GM21390 (cell line): ENCODE measurements around the gene LZTFL1.

ENCODE experiments used
- ATAC-seq: cut with Tn5 transposase; IDR thresholded peaks from one replicate; pipeline ENCODE4 v1.9.1; 2021; ENCODE audit not compliant: unreplicated experiment

LZTFL1 gene

DNA sequence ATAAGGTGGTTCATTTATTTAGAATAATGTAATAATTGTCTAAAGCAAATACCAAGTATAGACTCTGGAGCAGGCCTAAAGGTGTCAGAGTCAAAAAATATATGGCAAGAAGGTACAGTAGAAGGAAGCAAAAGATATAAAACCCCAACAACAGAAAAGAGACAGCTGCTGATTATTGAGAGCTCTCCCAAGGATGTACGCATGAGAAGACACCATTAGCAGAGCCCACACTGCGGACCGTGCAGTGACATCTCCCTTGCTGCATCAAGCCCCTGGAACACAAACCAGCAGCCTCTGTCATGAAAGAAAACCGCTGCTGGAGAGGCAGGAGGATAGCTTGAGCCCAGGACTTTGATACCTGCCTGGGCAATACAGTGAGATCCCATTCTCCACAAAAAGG lies 27.6 kb downstream of the LZTFL1 start:
- ATAC-seq: no peak

DNA sequence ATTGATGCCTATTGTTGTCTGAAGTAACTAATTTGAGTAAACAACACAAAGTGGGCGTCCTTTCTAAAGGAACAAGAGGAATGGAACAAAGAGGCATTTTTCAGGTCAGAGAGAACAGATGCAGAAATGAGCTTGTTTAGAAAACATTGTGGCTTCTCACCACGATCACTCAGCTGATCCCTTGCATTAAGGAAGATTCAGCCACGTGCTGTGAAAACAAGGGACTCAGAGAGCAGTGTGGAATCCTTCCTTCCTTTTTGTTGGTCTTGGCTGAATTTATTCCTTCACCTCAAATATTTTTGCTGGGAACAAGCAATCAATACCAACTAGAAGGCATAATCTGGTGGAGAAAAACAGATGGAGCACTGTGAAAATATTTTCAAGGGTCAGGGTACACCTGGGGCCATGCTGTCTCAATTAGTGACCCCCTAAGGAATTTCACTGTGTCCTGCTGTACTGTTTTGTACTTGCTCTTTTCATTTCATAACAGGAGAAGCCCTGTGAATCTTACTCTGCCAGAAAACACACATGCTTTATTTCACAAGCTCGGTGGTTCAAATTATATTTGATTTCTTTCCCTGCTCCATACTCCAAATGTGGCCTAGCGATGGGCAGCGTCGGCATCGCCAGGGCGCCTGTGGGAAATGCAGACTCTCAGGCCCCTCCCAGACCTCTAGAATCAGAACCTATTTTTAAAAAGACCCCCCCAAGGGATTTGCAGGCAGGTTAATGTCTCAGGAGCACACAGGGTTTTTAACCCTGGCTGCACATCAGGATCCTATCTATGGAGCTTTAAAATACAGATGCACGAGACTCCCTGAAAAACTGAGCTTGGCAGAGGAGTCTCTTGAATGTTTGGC lies 34.0 kb downstream of the LZTFL1 start:
- no peak for ATAC-seq

DNA sequence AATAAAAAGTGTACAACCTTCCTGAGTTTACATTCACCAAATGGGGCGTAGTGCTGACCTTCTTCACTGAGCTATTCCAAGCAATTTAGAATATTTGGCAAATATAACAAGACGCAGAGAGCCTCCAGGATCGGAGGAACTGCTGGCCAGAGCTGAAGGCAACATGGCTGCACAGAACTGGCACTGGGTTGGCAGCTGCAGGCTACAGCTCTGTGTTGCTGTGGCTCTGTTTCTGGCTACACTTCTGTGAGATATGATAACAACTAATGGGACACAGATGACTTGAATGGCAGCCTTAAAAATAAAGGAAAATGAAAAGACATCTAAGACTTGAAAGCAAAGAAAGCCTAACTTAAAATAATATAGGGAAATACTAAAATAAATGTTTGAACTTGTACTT lies 34.8 kb downstream of the LZTFL1 start:
- no peak for ATAC-seq

DNA sequence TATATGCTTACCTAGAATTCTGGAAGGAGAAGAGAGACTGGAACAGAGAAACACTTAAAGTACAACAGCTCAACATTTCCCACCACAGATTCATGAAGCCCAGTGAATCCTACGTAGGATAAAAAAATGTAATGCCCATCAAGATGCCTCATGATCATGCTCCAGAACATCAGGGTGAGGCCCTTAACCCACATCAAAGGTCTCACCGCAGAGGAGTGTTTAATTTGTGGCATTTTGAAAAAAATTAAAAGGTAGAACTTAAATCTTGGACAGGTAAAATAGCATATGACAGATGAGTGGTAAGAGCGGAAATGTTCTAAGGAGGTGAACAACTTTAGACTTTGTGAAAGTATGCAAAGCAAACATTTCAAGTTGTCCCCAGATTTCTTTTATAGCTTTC lies 35.8 kb downstream of the LZTFL1 start:
- no peak for ATAC-seq

DNA sequence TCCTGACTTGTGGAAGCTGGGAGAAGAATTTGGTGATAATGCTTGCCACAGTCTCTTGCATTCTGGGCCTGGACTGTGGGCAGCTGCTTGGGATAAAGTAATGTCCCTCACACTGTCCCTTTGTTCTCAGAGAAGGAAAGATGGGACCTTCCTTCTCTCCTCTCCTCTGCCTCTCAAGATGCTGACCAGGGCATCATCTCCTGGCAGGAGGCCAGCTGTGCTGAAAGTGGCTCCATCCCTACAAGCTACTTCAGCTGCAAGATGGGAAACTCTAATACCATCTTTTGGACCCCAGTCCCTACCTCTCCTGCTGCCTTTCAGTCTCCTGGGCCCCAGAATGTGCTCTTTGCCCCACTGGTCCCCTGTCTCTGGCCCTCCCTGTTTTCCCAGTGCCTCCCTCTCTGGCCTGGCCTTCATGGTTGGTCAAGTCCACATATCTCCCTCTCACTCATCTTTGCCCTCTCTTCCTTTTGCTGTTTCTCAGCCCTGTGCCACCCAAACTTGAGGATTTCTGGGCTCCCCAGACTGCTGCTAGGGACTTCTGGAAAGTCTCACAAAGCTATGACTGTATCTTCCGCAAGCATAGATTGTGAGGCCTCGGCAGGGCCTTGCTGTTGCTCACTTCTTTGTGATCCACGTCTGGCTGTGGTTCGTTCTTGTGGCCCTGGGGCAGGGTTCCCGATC lies 38.5 kb downstream of the LZTFL1 start:
- no peak for ATAC-seq

DNA sequence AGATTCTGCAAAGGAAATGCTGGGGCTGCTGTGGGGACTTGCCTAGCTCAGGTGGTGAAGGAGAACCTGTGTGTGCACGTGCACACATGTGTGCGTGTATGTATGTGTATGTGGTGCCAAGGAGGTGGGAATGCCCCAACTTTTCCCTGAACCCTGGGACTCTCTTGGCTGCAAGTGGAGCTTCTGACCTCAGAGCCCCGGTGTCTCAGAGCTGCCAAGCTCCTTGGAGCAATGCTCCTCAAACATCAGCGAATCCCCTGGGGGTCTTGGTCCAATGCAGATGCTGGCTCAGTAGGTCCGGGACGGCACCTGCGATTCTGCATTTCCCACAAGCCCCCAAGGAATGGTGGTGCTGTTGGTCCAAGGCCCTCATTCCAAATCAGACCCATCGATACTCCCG lies 39.8 kb downstream of the LZTFL1 start:
- no peak for ATAC-seq

DNA sequence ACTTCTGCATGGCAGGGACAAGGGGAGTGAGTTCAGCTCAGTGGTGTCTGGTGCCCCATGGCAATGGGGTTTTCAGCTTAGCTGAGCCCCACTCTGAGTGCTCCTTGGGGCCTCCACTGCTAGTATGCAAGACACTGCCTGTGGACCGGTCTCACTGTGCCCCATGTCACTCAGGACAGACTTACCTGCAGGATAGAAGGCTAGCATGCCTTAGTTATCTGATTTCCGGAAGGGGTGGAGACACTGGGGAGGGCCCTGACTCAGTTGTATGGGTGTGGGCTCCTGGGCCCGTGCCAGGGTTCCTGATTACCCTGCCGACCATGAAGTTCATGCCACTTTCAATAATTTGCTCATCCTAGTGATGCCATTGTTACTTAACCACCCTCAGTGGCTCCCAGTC lies 41.3 kb downstream of the LZTFL1 start:
- ATAC-seq: no peak

DNA sequence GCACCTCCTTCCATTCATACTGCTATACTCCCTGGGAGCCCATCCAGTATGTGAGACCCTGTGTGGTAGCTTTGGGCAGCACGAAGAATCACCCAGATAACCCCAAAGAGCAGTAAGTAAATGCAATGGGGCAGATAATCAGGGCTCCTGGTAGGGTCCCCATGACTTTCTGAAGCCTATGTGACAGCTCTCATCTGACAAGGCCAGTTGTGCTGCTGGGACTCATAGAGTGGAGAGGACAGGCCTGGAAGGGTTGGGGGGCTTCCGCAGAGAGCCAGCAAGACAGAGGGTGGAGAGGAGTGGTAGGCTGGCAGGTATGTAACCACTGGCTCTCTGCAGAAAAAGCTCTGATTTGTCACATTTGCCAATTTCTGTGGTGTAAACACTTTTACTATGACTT lies 42.3 kb downstream of the LZTFL1 start:
- ATAC-seq: no peak

DNA sequence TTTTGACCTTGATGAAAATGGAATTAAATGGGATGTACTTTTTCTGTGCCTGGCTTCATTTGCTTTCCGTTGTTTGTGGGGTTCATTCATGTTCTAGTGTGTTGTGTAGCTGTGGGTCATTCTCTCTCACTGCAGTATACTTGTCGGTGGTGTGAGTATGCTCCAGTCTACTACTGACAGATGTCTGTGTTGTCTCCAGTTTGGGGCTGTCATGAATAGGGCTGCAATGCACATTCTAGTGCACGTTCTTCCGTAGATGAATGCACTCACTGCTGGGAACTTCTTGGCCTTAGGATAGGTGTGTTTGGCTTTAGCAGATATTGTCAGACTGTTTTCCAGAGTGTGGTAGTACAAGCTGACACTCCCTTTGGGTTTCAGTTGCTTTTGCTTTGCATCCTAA lies 43.9 kb downstream of the LZTFL1 start:
- ATAC-seq: no peak

DNA sequence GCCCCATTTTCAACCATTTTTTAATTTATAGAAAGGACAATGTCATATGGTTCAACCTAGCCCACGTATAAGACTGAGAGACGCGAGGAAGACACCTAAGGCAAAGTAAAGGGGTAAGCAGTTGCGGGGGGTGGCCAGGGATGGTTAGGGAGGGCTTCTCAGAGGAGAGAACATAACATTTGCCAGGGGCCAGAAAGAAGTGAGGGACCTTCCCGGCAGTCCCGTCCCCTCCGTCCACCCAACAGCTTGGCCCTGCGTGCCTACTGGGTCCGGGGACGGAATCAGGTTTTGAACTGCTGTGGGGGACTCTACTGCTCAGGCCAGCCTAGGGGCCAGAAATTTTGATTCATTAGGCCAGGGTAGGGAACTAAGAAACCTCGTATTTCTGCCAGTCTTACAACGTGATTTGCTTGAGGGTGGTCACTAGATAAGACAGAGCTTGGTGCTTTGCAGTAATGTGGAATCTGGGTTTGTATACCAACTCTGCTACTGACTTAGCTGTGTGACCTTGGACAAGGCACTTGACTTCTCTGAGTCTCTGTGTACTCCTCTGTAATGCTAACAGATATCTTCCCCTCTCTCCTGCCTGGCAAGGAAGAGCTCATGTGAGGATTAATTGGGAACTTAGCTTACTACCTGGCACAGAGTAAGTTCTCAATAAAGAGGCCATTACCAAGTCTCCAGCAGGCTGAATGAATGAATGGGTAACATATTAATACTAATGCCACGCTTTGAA lies 44.8 kb downstream of the LZTFL1 start:
- ATAC-seq: no peak

DNA sequence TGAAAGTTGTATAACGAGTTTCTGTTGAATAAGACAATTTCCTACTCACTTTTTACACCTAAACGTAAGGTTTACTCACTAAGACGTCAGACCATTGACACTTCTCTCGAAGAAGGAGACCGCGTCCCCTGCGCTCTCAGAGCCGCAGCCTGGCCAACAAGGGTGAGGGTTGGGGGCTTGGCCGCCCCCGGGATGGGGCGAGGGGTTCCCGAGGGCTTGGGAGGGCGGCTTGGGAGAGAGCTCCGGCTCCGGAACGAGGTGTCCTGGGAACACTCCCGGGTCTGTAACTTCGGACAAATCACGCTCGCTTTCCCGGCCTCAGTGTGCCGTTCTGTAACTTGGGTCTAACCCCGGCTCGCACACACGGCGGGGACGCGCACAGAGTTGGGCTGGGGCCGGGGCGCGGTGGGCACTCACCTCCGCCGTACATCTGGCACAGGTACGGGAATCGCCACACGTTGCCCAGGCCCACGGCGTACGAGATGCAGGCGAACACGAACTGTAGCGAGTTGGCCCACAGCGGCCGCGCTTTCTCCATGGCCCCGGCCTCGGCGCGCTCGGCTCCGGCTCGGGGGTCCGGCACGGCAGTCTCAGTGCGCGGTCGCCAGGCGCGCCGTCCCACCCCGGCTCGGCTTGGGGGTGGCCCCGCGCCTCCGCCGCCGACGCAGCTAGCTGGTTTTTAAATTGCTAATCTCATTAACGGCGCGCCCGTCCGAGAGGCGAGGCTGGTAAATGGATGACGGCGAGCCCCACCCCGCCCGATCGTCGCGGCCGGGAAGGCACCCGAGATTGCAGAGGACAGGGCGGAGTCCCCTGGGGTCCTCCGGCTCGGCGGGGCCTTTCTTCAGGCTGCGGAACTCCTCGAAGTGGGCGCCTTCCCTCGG lies 45.8 kb downstream of the LZTFL1 start, which contains the start of gene SLC6A20:
SLC6A20 (minus strand) TSS at position 655 of the 884 bp plus-strand sequence; CDS start at position 538, 117 bp downstream.
- no peak for ATAC-seq

DNA sequence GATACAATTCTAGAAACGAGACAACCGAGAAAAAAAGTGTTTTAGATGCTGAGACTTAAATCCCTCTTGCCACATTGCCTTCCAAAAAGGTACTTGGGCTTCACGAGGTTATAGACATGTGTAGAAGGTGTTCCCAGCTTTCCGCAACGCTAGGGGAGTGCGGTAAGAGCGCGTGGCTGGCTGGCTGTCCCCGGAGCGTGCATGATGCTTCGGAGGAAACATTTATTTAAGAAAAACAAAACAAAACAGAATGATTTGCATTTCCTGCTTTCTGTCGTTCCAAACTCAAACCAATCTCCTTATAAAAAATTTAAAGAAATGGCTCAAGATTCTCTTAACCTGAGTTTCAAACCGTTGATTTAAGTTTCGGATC lies 46.4 kb downstream of the LZTFL1 start:
- no peak for ATAC-seq

DNA sequence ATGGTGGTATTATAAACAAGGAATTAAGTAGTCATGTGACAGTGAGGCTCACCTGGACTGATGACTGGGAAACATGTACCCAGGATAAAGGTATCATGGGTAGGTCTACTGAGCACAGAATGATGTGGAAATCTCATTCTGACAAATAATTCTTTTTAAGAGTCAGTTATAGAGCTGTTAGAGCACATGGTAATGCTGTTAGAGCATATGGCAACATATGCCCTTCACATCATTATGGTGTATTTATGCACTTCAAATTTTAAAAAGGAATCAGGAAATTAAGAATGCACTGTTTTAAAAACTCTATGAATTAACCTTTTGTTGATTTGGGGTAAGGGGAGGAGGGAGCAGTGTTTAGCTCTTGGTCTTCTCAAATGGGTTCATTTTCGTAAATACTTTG lies 47.3 kb downstream of the LZTFL1 start:
- ATAC-seq: no peak

DNA sequence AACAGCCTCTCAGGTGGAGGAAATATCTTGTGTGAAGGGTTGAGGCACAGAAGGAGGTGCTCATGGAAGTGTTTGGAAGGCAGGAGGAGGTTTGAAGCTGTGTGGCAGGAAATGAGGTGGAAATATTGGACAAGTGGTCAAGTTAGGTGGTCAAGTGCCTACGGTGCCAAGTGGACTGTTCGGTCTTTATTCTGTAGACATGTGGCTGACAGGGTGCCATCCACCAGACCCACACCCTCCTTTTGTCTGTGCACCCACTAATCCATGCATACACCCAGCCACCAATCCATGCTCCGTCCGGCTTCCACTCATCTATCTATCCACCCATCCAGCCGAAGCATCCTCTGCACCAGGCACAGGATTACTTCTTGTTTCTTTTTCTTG lies 47.8 kb downstream of the LZTFL1 start:
- no peak for ATAC-seq

DNA sequence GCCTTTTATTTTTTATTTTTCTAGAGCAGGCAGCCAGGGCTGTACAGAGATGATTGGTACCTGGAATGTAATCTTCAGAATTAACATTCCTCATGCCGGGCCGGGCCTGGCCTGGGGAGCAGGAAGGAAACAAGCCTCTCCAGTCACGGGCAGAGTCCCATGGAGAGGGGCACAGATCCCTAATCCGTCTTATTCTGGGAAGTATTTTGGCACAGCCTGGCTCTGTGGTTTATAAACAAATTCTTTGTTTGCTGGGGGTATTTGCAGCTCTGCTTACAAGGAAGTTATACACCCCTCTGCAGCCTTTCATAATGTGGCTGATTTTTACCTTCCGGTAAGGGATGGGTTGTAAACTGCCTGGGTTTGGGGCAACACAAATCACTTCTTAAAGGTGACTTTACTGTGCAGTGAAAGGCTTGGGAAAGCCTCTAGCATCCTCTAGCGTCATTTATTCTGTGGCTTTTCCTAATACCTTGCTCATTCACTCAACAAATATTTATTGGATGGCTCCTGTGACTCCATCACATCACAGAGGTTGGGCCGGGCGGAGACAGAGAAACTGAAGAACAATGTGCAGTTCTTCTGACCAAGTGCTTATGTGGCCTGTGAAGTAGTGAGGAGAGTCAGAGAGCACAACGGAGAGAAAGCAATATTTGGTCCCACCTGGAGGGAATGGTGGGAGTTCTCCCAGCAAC lies 48.3 kb downstream of the LZTFL1 start:
- ATAC-seq: no peak

DNA sequence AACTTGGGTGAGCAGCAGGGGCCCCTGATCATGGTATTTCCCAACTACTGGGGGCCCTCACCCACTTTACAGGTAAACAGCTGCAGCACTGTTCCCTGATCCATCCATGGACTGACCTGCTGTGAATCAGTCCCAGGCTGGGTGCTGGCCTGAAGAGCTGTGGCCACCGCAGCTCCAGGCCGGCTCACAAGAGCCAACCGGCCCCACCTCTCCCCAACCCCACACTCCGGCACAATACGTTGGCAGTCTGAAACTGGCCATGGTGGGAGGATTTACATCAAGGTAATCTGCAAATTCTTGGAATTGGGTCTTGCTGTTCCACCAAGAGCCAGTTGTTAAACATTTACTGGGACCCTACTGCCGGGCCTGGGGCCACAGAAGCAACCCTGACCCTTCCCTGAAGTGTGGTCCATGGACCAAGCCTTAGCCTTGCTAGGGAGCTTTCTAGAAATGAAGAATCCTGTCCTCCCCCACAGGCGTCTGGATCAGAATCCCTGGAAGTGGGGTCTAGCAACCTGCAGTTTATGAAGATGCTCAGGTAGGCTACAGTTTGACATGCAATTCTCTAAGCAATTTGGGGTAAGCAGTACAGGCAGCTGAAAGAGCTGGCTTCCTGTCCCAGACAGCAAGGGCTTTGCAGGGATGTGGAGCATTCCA lies 49.3 kb downstream of the LZTFL1 start:
- ATAC-seq: no peak

DNA sequence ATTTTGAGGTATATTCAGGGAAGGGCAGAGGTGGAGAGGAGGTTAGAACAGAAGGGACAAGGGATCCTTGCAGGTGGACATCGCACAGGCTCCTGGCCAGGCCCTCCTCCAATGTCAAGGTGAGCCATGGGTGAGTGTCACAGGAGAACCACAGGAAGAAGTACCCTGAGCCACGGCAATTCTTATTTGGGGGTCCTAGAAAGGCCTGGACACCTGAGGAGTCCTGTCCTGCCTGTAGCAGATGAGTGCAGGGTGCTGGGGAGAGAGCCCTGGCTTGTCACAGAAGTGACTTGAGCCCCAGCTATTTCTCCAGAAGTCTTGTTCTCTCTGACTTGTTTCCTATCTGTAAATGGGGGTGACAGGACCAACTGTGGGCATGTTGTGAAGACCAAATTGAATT lies 49.9 kb downstream of the LZTFL1 start:
- ATAC-seq: no peak

DNA sequence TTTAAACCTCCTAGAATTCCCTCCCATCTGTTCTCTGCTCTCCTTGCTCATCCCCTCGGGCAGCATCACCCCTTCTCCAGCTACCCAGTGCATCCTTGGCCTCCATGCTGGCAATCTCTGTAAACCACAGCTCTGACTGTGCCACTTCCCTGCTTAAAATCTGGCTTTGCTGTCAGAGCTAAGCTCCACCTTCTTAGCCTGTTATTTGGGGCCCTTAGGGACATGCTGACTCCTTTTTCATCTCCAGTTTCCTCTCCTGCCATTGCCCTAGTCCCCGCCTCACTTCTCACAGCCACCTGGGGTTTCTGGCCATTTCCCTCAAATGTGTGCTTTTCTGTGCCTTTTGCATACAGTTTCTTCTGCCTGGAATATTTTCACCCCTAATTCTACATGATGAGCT lies 51.3 kb downstream of the LZTFL1 start:
- ATAC-seq: no peak

DNA sequence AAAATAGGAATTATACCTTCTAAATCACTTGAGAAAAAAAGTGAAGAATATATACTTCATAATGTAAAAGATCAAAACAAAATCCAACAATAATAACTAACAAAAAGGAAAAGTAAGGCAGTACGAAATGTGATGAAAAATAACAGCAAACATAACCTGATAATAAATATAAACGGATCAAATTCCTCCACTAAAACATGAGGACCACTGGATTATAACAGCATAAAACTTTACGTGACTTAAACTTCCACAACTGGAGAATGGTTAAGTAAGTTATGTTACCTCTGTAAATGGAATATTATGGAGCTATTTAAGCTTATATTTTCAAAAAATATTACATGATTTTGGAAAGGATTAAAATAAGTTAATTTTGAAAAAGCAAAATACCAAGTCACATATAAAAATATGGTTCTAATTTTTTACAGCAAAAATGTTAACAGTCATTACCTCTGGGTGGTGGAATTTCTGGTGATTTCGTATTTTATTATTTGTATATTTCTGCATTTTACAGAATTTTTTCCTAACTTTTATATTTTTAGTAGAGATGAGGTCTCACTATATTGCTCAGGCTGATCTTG lies 52.6 kb downstream of the LZTFL1 start:
- no peak for ATAC-seq
